A673 (cell line): ENCODE results near the gene HPSE2.

Source experiments
- CTCF ChIP-seq: fragments of 300-800, 200-600 bp; sonication (generic); conservative IDR thresholded peaks from 2 replicates; pipeline ENCODE4 v1.5.1; 2017; ENCODE audit warnings: low read depth, mild to moderate bottlenecking, antibody characterized with exemption, low read length, moderate library complexity, mixed read lengths
- EZH2 ChIP-seq: fragments of 200-600 bp; sonication (generic); IDR thresholded peaks from 2 replicates; pipeline ENCODE4 v1.6.1; 2017; ENCODE audit warnings: borderline replicate concordance, low read depth, mild to moderate bottlenecking, mixed read lengths, antibody characterized with exemption, low read length; ENCODE audit not compliant: poor library complexity, severe bottlenecking

GRCh38 chr10:99115703-99116102, 119.9 kb downstream of the HPSE2 start:
- TF ChIP-seq CTCF (no peak), EZH2 (no peak)
